Measurements from ENCODE around the gene IL17RB. TPM values are rescaled to one million over a fixed set of nuclear protein-coding genes. Genes with fewer than 3 reads are reported as not detected.

Gene IL17RB
- total and polyA plus RNA-seq, 11 donors: 0.09 to 1.5 (median 0.61) TPM; not detected in 1

DNA sequence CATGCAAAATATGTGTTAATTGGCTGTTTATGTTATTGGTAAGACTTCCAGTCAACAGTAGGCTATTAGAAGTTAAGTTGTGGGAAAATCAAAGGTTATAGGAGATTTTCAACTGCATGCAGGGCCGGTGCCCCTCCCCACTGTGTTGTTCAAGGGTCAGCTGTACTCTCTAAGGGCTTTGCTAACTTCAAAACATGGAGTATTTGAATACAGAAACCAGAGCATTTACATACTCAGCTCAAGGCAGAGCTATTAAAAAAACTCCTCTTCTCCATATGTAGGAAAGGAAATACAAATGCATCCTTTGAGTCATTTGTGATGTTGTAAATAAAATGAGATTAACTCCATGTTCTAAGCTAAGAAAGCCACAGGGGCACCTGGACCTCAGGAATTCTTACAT is 16.8 kb downstream of the IL17RB start:
- Histone ChIP-seq H3K9me3 (no peaks in the 10 kb centered on the region), H3K4me1 (peaks cover 0 to 8% (median 0%) of the 10 kb centered on the region in 12 donors), H3K27me3 (no peaks in the 10 kb centered on the region), H3K36me3 (peaks cover 0 to 94% (median 76%) of the 10 kb centered on the region in 9 donors), H3K27ac (no peak overlapping the region), H3K4me3 (no peak overlapping the region)
- ATAC-seq (no peak), DNase-seq (no peak)
- TF ChIP-seq, protein P1, sequence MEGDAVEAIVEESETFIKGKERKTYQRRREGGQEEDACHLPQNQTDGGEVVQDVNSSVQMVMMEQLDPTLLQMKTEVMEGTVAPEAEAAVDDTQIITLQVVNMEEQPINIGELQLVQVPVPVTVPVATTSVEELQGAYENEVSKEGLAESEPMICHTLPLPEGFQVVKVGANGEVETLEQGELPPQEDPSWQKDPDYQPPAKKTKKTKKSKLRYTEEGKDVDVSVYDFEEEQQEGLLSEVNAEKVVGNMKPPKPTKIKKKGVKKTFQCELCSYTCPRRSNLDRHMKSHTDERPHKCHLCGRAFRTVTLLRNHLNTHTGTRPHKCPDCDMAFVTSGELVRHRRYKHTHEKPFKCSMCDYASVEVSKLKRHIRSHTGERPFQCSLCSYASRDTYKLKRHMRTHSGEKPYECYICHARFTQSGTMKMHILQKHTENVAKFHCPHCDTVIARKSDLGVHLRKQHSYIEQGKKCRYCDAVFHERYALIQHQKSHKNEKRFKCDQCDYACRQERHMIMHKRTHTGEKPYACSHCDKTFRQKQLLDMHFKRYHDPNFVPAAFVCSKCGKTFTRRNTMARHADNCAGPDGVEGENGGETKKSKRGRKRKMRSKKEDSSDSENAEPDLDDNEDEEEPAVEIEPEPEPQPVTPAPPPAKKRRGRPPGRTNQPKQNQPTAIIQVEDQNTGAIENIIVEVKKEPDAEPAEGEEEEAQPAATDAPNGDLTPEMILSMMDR (IDR thresholded peaks at IDR 0.05): no peak
- no peak for TF ChIP-seq POLR2A (IDR thresholded peaks at IDR 0.05)
- intact Hi-C loops (cut with DNase I): no loop called here
- WGBS, 4 donors: 87 to 100% (median 93%) methylated on average over 1 of the region's 1 CpG

DNA sequence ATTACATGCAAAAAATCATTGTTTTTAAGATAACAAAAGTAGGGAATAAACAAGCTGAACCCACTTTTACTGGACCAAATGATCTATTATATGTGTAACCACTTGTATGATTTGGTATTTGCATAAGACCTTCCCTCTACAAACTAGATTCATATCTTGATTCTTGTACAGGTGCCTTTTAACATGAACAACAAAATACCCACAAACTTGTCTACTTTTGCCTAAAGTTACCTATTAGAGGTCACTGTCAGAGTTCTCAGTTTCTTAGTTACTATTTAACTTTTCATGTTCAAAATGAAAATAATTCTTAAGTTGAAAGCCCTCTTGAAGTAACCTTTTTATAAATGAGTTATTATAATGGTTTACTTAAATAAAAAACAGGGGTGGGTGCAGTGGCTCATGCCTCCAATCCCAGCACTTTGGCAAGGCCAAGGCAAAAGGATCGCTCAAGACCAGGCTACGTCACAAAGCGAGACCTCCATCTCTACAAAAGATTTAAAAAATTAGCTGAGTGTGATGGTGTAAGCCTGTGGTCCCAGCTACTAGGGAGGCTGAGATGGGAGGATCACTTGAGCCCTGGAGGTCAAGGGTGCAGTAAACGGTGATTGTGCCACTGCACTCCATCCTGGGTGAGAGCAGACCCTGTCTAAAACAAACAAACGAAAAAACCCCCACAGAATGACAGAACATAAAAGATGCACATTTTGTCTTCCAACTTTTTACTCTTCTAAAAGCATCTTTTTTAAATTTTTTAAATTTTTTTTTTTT is 19.5 kb downstream of the IL17RB start:
- no peak overlapping the region for H3K27ac ChIP-seq
- ATAC-seq: no peak
- WGBS, 4 donors: 89 to 96% (median 94%) methylated on average over 5 of the region's 5 CpGs
- H3K4me1 ChIP-seq: no peaks in the 10 kb centered on the region
- no peak overlapping the region for H3K4me3 ChIP-seq
- intact Hi-C loops (cut with DNase I): no loop called here
- no peaks in the 10 kb centered on the region for H3K27me3 ChIP-seq
- TF ChIP-seq, protein P1 (IDR thresholded peaks at IDR 0.05): no peak
- TF ChIP-seq POLR2A (IDR thresholded peaks at IDR 0.05): no peak
- H3K9me3 ChIP-seq: no peaks in the 10 kb centered on the region
- no peak for DNase-seq
- H3K36me3 ChIP-seq: peaks cover 0 to 99% (median 91%) of the 10 kb centered on the region in 9 donors

DNA sequence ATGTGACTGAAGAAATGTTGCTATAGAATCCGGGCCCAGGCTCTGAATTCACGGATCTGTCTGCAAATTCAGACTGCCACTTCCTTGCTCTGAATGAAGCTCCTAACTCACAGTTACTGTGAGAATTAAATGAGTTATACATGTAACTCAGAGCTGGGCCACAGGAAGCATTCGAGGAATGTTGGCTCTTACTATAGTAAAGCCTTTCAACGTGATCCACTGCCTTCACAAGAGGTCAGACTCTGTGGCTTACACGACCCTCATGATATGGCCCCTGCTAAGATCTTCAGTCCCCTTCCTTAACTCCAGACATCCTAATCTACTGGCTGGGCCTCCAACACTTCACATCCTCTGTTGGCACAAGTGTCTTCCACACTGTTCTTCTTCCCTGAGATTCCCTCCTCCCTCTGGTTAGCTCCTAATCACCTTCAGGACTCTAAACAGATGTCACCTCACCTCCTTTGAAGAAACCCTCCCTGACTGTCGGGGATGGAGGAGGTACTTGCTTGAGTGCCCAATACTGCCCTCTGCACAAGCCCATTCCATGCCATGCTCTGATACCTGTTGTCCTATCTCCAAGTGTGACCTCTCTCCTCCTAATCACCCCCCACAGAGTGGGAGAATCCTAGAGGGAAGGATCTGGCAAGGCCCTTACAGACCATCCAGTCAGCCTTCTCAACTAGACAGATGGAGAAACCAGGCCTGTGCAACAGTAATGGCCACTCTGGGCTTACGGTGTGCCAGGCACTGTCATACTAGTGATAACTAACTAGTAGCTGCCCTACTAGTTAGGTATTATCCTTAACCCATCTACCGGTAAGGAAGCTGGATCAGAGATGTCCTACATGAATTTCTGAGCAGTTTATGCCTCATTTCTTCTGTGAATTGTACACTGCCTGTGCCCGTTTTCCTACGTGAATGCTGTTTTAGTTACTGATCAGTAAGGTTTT is 34.3 kb downstream of the IL17RB start:
- H3K4me3 ChIP-seq: peak overlapping the region; percentile 65 to 95 (median 90)
- no peaks in the 10 kb centered on the region for H3K27me3 ChIP-seq
- DNase-seq (no peak), ATAC-seq (no peak)
- H3K27ac ChIP-seq: peak overlapping the region in 7 of 12 donors; percentile 85 to 94 (median 92)
- intact Hi-C loops (cut with DNase I): no loop called here
- no peaks in the 10 kb centered on the region for H3K9me3 ChIP-seq
- no peak for TF ChIP-seq POLR2A (IDR thresholded peaks at IDR 0.05)
- TF ChIP-seq, protein P1 (IDR thresholded peaks at IDR 0.05): no peak
- 40 to 50% (median 46%) methylated on average over 10 of the region's 10 CpGs for WGBS, 4 donors
- H3K4me1 ChIP-seq: peaks cover 0 to 21% (median 13%) of the 10 kb centered on the region in 12 donors
- peaks cover 3 to 71% (median 67%) of the 10 kb centered on the region in 9 donors for H3K36me3 ChIP-seq
